ENCODE results near the gene ACVR1B.

GRCh38 chr12:52036587-52037171 is 85.2 kb downstream of the ACVR1B start:
- no peak for TF ChIP-seq POLR2A (IDR thresholded peaks at IDR 0.05; ENCODE audit: low read depth, low read length)
- TF ChIP-seq POLR2AphosphoS5 (IDR thresholded peaks at IDR 0.05; ENCODE audit: low read depth, low read length) = no peak
- TF ChIP-seq SPI1 (IDR thresholded peaks at IDR 0.05; ENCODE audit: low read depth, low read length) = no peak
- TF ChIP-seq TAF1 (IDR thresholded peaks at IDR 0.05; ENCODE audit: low read depth, low read length) = no peak

Data from GM12891 (cell line).